ENCODE results near the gene SLC1A2.

The SLC1A2 gene

DNA sequence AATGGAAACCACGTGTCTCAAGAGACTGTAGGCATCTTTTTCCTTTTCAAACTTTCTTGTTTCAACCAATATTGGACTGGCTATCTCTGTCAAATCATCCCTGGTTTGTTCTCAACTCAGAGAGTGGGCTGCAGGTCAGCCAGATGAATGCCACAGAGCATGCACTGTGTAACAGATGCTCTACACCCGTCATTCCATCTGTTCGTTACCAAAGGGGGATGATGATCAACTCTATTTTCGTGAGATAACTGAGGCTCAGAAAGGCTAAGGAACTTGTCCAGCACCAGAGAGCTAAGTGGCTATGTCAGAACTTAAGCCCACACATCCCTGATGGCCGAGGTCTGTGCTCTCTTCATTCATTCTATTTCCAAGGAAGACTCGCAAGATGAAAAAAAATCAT lies 42.1 kb downstream of the SLC1A2 start:
- H3K4me3 ChIP-seq (ENCODE audit: low read depth, low read length) = no peak overlapping the region

DNA sequence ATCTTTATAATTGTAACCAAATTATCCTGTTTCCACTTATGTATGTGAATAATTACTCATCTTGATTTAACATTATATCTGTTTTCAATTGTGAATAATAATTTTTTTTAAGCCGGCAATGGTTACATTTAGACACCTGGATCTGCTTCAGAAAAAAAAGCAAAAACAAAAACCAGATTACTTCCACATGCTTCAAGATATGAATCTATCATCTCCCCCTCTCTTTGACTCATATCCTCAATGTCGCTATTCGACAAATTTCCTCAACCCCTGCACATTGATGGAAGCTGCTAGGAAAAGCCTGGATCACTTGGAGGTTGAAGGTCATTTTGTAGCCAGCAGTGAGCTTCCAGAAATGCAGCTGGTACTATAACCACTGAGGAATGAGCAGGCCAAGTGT lies 42.7 kb downstream of the SLC1A2 start:
- no peak overlapping the region for H3K4me3 ChIP-seq (ENCODE audit: low read depth, low read length)

DNA sequence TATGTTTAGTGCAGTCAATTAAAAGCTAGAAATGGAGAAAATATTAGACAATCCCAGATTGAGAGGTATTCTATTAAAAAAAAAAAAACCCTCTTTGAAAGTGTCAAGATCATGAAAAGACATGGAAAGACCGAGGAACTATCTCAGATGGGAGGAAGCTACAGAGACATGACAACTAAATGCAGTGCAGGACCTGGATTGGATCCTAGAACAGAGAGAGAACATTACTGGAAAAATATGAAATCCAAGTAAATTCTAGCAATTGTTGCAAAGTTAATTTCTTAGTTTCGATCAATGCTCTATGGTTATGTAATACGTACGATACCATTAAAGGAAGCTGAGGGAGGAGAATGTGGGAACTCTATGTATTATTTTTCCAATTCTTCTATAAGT lies 43.2 kb downstream of the SLC1A2 start:
- no peak overlapping the region for H3K4me3 ChIP-seq (ENCODE audit: low read depth, low read length)

DNA sequence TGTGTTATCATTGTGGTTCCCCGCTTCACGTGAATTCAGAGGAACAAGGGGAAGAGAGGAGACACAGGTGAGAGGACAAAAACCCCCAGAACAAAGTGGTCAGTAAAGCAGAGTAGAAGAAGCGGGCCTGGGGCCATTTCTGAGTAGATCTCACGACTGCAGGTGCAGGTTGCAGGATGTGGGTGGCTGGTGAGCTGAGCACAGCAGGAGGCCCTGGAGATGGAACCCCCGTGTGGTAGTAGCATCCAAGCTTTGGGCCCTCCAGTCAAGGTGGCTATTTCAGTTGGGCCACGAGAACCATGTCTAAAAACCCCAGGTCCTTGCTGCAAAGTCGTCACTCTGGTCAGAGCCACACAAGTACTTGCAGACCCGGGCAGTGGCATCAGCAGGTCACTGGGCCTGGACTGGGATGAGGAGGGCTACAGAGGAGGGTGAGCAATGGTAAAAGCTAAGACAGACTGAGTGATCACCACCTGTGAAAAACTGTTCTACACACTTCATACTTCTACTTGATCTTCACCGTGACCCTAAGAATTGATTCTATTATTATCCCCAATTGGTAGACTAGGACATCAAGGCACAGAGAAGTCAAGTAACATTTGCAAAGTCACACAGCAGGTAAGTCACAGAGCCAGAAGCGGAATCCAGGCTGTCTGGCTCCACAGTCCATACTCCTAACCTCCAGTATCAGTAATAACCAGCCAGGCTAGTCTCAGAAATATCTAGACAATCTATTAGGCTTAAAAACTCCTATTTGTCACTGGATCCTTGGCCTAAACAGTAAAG lies 43.8 kb downstream of the SLC1A2 start:
- no peak overlapping the region for H3K4me3 ChIP-seq (ENCODE audit: low read depth, low read length)

DNA sequence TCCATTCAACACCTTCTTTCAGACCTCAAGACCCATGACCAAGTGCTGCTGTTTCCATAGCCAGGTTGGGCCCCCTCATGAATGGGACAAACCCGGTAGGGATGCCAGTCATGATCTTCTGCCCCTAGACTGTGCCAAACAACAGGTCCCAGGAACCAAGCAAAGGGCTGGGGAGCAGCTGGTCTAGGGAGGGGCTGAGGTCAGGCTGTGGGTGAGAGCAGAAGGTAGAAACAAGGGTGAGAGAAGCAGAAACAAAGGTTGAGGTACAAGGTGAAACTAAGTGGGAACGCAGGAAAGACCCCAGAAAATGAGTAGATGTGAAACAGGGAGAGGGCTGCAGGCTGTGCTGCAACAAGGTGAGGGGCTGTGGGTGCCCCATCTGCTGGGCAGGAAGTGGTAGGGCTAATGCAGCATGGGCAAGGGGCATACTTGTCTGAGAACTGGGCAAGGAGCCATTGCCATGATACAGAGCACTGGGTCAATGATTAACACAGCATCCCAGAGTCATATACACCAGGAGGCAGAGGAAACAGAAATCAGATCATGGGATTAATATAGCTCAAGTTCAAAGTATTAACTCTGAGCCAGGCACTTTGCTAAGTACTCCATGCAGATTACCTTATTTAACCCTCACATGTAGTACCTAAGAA lies 45.9 kb downstream of the SLC1A2 start:
- no peak overlapping the region for H3K4me3 ChIP-seq (ENCODE audit: low read depth, low read length)

DNA sequence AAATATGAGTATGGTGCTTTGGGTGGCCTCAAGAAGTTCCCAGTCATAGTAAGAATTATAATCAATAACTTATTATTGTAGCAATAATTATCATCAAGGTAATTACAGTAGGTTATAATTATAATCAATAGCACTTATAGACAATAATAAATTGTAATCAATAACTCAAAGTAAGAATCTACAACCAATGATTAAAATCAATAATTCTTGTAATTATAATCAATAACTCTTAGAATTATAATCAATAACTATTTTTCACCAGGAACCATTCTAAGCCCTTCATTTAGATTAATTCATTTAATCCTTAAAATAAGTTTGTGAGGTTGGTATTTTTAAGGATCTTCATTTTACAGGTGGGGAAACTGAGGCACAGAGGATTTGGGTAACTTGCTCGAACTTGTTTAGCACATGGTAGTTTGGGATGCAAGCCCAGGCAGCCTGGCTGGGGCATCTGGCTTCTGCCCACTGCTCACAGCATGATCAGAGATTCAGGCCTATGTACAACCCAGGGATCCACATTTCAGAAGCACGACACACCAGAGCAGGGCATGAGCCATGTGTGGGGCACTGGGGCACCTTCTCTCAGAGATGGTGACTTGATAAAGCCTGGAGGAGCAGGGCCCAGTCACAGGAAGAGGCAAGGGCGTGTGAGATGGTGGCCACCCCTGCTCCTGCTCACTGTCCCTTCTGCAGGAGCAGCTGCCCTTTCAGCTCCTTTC lies 46.6 kb downstream of the SLC1A2 start:
- H3K4me3 ChIP-seq (ENCODE audit: low read depth, low read length) = no peak overlapping the region

DNA sequence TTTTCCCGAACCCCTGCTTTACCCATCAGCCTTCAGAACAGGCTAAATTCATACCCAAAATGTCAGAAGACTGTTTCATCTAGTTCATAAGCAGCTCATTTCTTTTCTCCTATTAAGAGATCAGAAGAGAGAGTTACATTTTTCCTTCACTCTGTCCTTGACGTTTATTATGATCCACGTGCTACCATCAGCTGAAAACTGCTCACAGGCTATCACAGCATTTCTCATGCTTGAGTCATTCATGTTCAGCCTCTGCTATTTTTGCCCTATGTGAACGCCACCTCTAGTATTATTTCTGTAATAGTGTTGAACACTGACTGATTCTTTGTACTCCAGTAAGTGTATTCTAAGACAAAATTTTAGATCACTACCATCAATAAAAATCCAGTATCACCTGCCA lies 51.9 kb downstream of the SLC1A2 start:
- H3K4me3 ChIP-seq (ENCODE audit: low read depth, low read length) = no peak overlapping the region

DNA sequence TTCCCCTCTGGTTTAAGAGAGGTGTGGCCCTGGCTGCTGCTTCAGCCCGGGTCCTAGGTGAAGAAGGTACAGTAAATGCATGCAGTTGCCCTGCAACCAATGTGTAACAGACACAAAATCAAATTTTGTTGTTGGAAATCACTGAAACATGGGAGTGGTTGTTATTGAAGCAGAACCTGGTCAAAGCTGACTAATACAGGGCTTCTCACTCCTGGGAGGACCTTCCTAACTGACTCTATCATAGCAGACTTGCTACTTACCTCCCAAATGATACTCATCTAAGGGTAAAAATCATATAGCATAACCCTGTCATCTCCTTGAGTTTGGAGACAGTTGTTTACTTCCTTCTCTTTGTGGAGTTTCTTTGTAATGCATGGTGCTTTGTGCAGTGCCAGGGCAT lies 52.6 kb downstream of the SLC1A2 start:
- no peak overlapping the region for H3K4me3 ChIP-seq (ENCODE audit: low read depth, low read length)

DNA sequence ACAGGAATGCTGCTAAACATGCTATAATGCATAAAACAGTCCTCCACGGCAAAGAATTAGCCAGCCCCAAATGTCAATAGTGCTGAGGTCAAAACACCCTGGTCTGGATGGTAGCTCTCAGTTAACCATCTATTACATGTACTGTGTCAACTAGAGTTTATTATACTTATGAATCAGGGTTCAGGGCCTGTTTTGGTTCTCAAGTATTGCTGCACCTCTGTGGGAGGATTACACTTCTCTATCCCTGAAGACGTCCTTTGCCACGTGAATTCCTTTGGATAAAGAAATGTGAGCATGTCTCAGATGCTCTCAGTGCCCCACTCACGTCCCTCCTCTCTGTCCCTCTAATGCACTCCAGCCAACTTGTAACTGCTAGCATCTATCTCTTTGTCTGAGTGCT lies 53.4 kb downstream of the SLC1A2 start:
- no peak overlapping the region for H3K4me3 ChIP-seq (ENCODE audit: low read depth, low read length)

DNA sequence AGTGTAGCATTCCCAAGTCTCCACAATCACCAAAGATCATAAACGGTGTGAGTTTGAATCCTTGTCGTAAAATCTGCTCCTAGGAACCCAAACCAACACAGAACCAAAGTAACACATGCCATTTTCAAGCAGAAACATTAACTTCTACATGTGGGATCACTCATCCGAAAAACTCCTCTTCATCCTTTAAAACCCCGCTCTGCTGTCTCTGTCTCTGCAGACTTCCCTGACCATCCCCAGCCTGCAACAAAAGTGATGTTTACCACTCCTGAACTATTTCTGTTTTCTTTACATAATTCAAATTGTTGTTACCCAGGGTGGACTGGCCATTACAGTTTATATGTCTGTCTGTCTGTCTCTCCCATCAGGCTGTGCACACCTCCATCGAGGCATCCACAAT lies 54.0 kb downstream of the SLC1A2 start:
- H3K4me3 ChIP-seq (ENCODE audit: low read depth, low read length) = no peak overlapping the region

DNA sequence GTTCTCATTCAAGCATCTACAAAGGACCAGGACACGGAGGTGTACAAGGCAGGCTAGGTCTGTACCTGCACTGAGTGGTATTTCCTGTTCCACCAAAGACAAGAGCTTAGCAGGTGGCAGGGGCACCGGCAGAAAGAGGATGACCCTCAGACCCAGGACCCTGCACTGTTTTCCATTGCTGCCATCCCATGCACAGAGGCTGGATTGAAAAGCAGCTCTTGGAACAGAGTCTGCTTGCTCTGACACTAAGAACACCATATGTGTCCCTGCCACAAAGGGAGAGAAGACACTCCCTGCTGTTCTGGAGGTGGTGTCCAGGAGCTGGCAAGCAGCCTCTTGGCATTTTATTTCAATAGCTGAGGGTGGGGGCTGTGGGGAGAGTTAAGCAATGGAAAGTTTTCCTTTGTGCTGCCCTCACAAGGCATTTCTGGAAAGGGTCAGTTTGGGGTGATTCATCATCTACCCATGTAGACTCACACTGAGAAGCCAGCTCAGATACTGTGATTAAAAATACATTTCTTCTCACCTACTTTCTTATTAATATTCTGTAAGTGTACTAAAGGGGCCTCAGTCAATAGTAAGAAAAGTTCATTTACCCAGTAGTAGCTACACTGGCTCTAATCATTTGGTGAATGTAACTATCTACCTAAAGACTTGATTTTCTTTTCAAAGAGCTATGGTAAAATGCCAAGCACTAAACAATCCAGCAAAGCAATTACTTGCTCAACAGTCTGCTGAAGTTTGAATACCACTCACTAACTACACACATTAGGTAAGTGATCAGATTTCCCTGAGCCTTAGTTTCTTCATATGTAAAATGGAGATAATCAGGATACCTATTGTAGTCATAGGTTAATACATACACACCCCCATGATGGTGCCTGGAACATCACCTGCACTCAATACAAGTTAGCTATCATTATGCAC lies 55.2 kb downstream of the SLC1A2 start:
- no peak overlapping the region for H3K4me3 ChIP-seq (ENCODE audit: low read depth, low read length)

DNA sequence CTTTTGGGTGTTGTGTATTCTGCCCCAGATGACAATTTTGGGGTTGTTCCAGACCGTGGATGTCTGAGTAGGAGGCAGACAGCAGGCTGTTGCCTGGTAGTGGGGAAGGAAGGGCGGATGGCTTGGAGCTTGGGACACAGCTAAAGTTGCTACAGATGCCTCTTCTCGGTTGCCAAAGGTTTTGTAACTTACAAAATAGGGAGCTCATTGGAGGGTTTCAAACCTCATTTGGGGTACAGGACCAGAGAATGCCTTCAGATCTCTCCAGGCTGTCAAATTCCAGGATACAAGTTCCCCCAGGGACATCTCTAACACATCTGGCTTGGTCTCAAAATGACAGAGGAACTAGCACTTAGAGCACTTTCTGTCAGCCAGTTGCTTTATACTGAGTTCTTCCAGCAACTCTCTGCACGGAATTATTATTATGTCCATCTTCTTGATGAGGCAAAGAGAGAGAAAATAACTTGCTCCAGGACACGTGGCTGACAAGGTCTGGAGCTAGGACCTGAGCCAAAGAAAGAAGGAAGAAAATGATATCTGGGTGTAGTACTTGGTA lies 56.0 kb downstream of the SLC1A2 start:
- H3K4me3 ChIP-seq (ENCODE audit: low read depth, low read length) = no peak overlapping the region

DNA sequence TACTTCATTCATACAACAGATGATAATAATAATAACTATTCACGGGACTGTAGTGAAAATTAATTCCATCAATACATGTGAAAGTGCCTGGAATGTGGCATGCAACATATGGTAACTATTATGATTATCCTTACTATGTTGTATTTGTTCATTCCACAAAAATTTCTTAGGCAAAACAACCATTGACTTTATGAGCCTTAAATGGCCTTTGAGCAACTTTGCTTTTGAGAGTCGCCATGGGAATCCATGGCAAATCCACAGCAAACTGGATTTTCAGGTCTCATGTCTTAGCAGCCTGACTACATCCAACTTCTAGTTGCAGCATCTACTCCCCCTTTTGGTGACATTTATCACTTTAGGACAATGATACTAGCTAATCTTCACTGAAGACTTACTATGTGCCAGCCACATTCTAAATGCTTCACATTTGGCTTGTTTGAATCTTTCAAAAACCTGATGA lies 56.8 kb downstream of the SLC1A2 start:
- H3K4me3 ChIP-seq (ENCODE audit: low read depth, low read length) = no peak overlapping the region

DNA sequence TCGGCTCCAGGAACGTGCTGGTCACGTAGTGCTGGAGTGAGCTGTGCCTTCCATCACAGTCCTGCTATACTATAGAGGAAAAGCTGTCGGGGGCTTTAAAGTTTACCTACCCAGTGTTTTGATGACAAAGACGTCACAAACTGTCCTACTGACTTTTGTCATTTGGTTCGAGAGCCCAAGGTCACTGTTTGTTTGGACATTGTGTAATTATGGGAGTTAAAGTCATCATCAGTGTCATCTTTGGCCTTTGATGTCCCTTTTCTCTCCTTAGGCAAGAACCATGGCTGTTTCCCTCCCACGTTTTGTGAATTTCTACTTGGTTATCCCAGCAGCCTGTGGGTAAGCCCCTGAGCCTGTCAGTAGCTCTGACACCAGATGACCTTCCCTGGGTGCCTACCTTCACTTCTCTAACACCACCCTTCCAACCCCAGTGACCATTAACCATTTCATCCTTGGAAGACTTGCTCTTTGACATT lies 59.3 kb downstream of the SLC1A2 start:
- H3K4me3 ChIP-seq (ENCODE audit: low read depth, low read length) = no peak overlapping the region

DNA sequence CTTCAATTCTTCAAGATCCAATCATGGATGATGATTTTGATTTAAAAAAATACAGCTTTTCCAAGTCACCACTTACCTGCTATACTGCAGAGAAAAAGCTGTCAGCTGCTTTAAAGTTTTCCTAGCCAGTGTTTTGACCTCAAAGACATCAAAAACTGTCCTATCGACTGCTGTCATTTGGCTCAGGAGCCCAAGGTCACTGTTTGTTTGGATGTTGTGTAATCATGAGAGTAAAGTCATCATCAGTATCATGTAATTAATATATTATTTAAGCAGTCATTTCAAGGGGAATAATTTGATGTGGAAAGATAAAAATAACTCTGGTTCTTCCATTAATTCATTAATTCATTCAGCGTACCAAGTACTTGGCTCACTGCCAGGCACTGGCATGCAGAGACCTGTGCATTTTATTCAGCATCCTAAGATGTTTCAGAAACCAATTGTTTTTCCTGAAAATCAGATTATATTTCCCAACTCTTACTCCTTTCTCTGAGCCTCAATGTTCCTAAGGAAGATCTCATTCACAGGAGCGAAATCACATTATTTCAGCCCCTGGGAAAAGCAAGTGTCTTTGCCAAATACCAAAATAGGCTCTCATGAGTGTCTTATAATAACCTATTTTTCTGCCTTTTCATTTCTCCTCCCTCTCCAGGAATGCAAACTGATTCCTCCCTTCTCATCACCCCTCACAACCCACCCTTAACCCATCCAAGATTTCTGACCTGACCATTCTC lies 59.9 kb downstream of the SLC1A2 start:
- H3K4me3 ChIP-seq (ENCODE audit: low read depth, low read length) = no peak overlapping the region

DNA sequence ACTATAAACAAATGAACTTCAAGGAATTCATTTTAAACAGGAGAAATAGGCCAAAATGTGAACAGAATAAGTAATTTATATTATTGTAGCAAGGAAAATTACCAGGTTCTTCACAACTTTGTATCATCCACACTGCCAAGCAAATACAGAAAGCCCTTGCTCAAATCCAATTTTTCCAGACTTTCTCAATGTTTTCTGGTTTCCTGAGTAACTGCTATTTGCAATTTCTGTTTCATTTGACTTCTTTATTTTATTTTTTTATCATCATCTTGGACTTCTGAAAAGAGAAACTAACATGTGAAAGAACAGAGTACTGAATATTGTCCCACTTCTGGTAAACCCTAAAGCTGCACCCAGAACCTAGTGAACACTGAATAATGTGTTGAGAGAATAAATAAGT lies 61.0 kb downstream of the SLC1A2 start:
- no peak overlapping the region for H3K4me3 ChIP-seq (ENCODE audit: low read depth, low read length)

DNA sequence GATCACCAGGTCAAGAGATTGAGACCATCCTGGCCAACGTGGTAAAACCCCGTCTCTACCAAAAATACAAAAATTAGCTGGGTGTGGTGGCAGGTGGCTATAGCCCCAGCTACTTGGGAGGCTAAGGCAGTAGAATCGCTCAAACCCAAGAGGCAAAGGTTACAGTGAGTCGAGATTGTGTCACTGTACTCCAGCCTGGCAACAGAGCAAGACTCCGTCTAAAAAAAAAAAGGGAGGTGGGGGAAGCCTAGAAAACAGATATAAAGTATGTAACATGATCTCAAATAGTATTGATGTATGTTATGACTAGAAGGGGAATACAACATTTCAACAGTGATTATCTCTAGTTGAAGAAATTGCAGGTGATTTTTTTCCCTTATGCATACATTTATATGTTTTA lies 61.4 kb downstream of the SLC1A2 start:
- no peak overlapping the region for H3K4me3 ChIP-seq (ENCODE audit: low read depth, low read length)

DNA sequence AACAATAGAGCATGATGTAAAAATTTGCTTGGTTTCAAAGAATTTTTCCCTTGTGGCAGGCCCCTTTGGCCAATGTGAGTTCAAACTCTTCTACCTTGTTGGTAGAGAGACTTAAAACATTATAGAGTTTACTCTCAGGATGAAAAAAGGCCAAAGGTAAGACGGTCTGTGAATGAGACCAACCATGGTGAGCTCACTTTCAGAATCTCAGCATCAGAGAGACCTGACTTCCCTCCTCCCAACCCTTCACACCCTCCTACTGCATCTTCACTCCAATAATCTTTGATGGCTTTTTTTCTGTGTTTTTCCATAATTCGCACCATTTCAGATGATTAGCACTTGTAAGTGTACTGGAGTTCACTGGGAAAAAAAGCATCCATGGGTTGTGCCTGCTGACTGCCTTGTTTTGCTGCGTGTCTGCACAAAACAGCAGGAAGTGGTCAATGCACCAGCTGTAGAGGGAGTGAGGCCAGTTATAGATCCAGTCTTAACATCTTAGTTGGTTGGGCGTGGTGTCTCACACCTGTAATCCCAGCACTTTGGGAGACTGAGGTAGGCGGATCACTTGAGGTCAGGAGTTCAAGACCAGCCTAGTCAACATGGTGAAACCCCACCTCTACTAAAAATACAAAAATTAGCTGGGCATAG lies 64.1 kb downstream of the SLC1A2 start:
- no peak overlapping the region for H3K4me3 ChIP-seq (ENCODE audit: low read depth, low read length)

DNA sequence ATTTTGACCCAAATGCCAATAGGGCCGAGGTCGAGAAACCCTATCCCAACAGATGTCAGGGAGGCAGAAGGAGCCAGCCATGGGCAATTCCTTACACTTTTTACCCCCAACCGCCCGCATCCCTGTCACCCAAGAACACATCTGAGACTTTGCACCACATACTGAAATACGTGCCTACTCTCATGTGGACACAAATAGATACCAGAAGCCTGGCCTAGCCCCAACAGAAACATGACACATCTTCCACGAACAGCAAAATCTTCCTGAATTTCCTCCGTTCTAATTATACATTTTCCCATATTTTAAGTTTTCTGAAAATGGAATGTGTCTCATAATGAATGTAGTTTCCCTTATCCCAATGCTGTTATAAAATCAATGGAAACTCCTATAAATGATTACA lies 64.7 kb downstream of the SLC1A2 start:
- no peak overlapping the region for H3K4me3 ChIP-seq (ENCODE audit: low read depth, low read length)
